HEK293T (cell line): ENCODE data around the gene TCF12.

Experiments used
- FOXA1 ChIP-seq: fragments of 450-650 bp; IDR thresholded peaks from 2 replicates; pipeline ENCODE4 v1.6.1; 2016; ENCODE audit warnings: mild to moderate bottlenecking
- FOXK2 ChIP-seq: fragments of 450-650 bp; IDR thresholded peaks from 2 replicates; pipeline ENCODE4 v1.6.1; 2016; ENCODE audit warnings: mild to moderate bottlenecking
- FOXM1 ChIP-seq: fragments of 450-650 bp; IDR thresholded peaks from 2 replicates; pipeline ENCODE4 v1.6.1; 2017; ENCODE audit warnings: mild to moderate bottlenecking, borderline replicate concordance
- SP1 ChIP-seq: fragments of 450-650 bp; IDR thresholded peaks from 2 replicates; pipeline ENCODE4 v1.6.1; 2017

- no peak for TF ChIP-seq FOXA1
- no peak for TF ChIP-seq FOXK2
- no peak for TF ChIP-seq SP1
- TF ChIP-seq FOXM1 = no peak
These were observed 240.7 kb downstream of the TCF12 start for GRCh38 chr15:57158997-57159668.
